K562 (cell line): Measurements from ENCODE around the gene CEBPA. TPM values are rescaled to one million over a fixed set of nuclear protein-coding genes. Genes with fewer than 3 reads are reported as not detected.

Source experiments
- ATAC-seq: fragments of 200-7000 bp; cut with Tn5 transposase; 3 replicates; pipeline ENCODE4 v1.9.1; 2020; ENCODE audit warnings: moderate library complexity
- Bru-seq: library from RNA; stranded (reverse); fragments of 400-500 nt; gene quantifications from one replicate; lab custom pipeline; 2021; lab: Mats Ljungman, UMichigan
- BruChase-seq, 2 experiments: library from RNA; stranded (reverse); fragments of 400-500 nt; gene quantifications; one replicate each; lab custom pipeline; 2021; lab: Mats Ljungman, UMichigan
- BruUV-seq: library from RNA; stranded (reverse); fragments of 400-500 nt; replicated peaks from 2 replicates; lab custom pipeline; 2021; lab: Mats Ljungman, UMichigan
- CTCF ChIA-PET: fragments of 300-600 bp; formaldehyde crosslinking; extraction: SDS; loops from one replicate; lab custom pipeline; 2021; ENCODE audit warnings: low intra/inter-chr PET ratio; lab: Yijun Ruan, JAX
- POLR2A ChIA-PET: fragments of 300-600, 350-650 bp; sonication (Branson Sonifier 250); formaldehyde crosslinking; extraction: SDS; loops from one replicate; lab custom pipeline; 2021; ENCODE audit warnings: antibody characterized with exemption, inconsistent platforms; lab: Yijun Ruan, JAX
- DNase-seq, 4 experiments: peaks; one replicate each; pipeline versions ENCODE4 v3.0.0 to v3.0.0-alpha.2; 2011 to 2018; ENCODE audit warnings: low spot score in 3 of 4, mixed read lengths in 3 of 4; ENCODE audit errors: extremely low read depth in 1 of 4
- FAIRE-seq: peaks from 2 replicates; lab custom pipeline; 2011; peaks lifted over from hg19 to GRCh38; lab: Jason Lieb, UNC
- H2AFZ ChIP-seq: 2 replicates; pipeline ENCODE4 v1.6.0; 2011; ENCODE audit warnings: low read depth, low read length, control low read depth, inconsistent platforms
- H3K27ac ChIP-seq: fragments of 200-600 bp; 3 replicates; pipeline ENCODE4 v1.8.0; 2011; ENCODE audit warnings: low read depth, mild to moderate bottlenecking, control low read depth, inconsistent platforms, low read length, moderate library complexity, mixed read lengths; ENCODE audit errors: extremely low read depth
- H3K27me3 ChIP-seq, 2 experiments: fragments of 300-600 bp in 1 of 2; 2 replicates in 1 of 2; 3 replicates in 1 of 2; pipeline versions ENCODE4 v1.6.0 to v1.8.0; 2011; ENCODE audit warnings: inconsistent platforms in 2 of 2, low read length in 2 of 2, mild to moderate bottlenecking in 1 of 2, mixed read lengths in 1 of 2, moderate library complexity in 1 of 2; ENCODE audit not compliant: control insufficient read depth in 2 of 2, insufficient read depth in 2 of 2
- H3K36me3 ChIP-seq: fragments of 300-600 bp; 3 replicates; pipeline ENCODE4 v1.8.0; 2011; ENCODE audit warnings: mild to moderate bottlenecking, low read length, inconsistent platforms; ENCODE audit not compliant: control insufficient read depth, insufficient read depth
- H3K4me1 ChIP-seq, 2 experiments: fragments of 200-600 bp in 1 of 2; replicated peaks in 1 of 2; 2 replicates in 1 of 2; 3 replicates in 1 of 2; pipeline versions ENCODE4 v1.5.1 to v1.8.0; 2011; ENCODE audit warnings: inconsistent platforms in 2 of 2, low read length in 2 of 2, mild to moderate bottlenecking in 1 of 2, mixed read lengths in 1 of 2, moderate library complexity in 1 of 2; ENCODE audit not compliant: control insufficient read depth in 2 of 2, insufficient read depth in 2 of 2
- H3K4me2 ChIP-seq: 2 replicates; pipeline ENCODE4 v1.6.1; 2011; ENCODE audit warnings: low read length, control low read depth, inconsistent platforms, mixed read lengths; ENCODE audit not compliant: insufficient read depth
- H3K4me3 ChIP-seq: fragments of 200-600 bp; sonication (generic), shearing (Covaris generic); 2 replicates; pipeline ENCODE4 v1.5.1; 2016; ENCODE audit warnings: control low read depth, inconsistent platforms
- H3K79me2 ChIP-seq: fragments of 200-600 bp; 3 replicates; pipeline ENCODE4 v1.8.0; 2011; ENCODE audit warnings: low read length, inconsistent platforms; ENCODE audit not compliant: control insufficient read depth, insufficient read depth
- H3K9ac ChIP-seq, 2 experiments: 2 replicates each; pipeline versions ENCODE4 v1.6.0 to v1.6.1; 2011; ENCODE audit warnings: low read depth in 2 of 2, low read length in 2 of 2, control low read depth in 1 of 2, inconsistent platforms in 1 of 2, mild to moderate bottlenecking in 1 of 2, mixed read lengths in 1 of 2; ENCODE audit not compliant: insufficient read depth in 1 of 2
- H3K9me1 ChIP-seq: one replicate; pipeline ENCODE4 v1.6.0; 2011; ENCODE audit warnings: inconsistent platforms, mild to moderate bottlenecking, low read length, moderate library complexity; ENCODE audit not compliant: control insufficient read depth, insufficient read depth
- H3K9me3 ChIP-seq: replicated peaks from 2 replicates; pipeline ENCODE4 v1.5.1; 2011; ENCODE audit warnings: low read depth, low read length, inconsistent platforms; ENCODE audit not compliant: control insufficient read depth, insufficient read depth
- H4K20me1 ChIP-seq: replicated peaks from 2 replicates; pipeline ENCODE4 v1.6.1; 2011; ENCODE audit warnings: low read length, inconsistent platforms, mixed read lengths; ENCODE audit not compliant: control insufficient read depth, insufficient read depth
- CAMTA2 ChIP-seq: fragments of 250-450 bp; sonication (Bioruptor Pico); conservative IDR thresholded peaks from 2 replicates; pipeline ENCODE4 v1.5.1; 2022
- GTF2E2 ChIP-seq: fragments of 200-800 bp; sonication (Bioruptor generic); IDR thresholded peaks from 2 replicates; pipeline ENCODE4 v1.6.1; 2016; ENCODE audit warnings: missing genetic modification characterization, missing compliant biosample characterization
- KAT8 ChIP-seq: fragments of 450-650 bp; IDR thresholded peaks from 2 replicates; pipeline ENCODE4 v1.6.1; 2016; ENCODE audit warnings: low read depth, mild to moderate bottlenecking
- L3MBTL2 ChIP-seq: fragments of 450-650 bp; IDR thresholded peaks from 2 replicates; pipeline ENCODE4 v1.6.1; 2016; ENCODE audit warnings: mild to moderate bottlenecking, moderate library complexity
- MTA3 ChIP-seq: fragments of 450-650 bp; formaldehyde crosslinking; IDR thresholded peaks from 2 replicates; pipeline ENCODE4 v1.6.1; 2017; ENCODE audit warnings: mild to moderate bottlenecking, borderline replicate concordance
- MYNN ChIP-seq, 2 experiments: sonication (generic); formaldehyde crosslinking in 1 of 2; IDR thresholded peaks; 2 replicates each; pipeline versions ENCODE4 v1.5.0 to v1.6.1; 2016 to 2020; ENCODE audit warnings: antibody characterized with exemption in 1 of 2, missing genetic modification reagents in 1 of 2
- NEUROD1 ChIP-seq: fragments of 150-350 bp; IDR thresholded peaks from 2 replicates; pipeline ENCODE4 v1.6.1; 2014; ENCODE audit warnings: borderline replicate concordance, low read length, low read depth; ENCODE audit not compliant: partially characterized antibody
- PHF8 ChIP-seq: fragments of 200-600 bp; sonication (generic); IDR thresholded peaks from 2 replicates; pipeline ENCODE4 v1.6.1; 2012; ENCODE audit warnings: mixed run types, mild to moderate bottlenecking, inconsistent platforms, low read length, moderate library complexity, borderline replicate concordance
- SAFB ChIP-seq: fragments of 200-400 bp; formaldehyde crosslinking; IDR thresholded peaks from 2 replicates; pipeline ENCODE4 v1.6.1; 2017; ENCODE audit warnings: low read depth, low read length, borderline replicate concordance
- SIN3A ChIP-seq, 2 experiments: fragments of 150-350 bp in 1 of 2; IDR thresholded peaks; 2 replicates each; pipeline ENCODE4 v1.6.1; 2011 to 2016; ENCODE audit warnings: borderline replicate concordance in 2 of 2, low read depth in 2 of 2, low read length in 2 of 2, mild to moderate bottlenecking in 2 of 2, moderate library complexity in 2 of 2; ENCODE audit not compliant: control insufficient read depth in 1 of 2
- U2AF1 ChIP-seq: fragments of 200-400 bp; formaldehyde crosslinking; optimal IDR thresholded peaks from 2 replicates; pipeline ENCODE3; 2017; ENCODE audit warnings: mild to moderate bottlenecking, low read depth, low read length, moderate library complexity
- USF2 ChIP-seq: sonication (generic); formaldehyde crosslinking; IDR thresholded peaks from 2 replicates; pipeline ENCODE4 v1.5.0; 2020; ENCODE audit warnings: missing genetic modification reagents
- ZFP36 ChIP-seq: fragments of 150-350 bp; IDR thresholded peaks from 2 replicates; pipeline ENCODE4 v1.6.1; 2018; ENCODE audit warnings: low read length, low read depth; ENCODE audit not compliant: partially characterized antibody
- ZFPM2 ChIP-seq: fragments of 250-450 bp; sonication (Bioruptor Pico); IDR thresholded peaks from 2 replicates; pipeline ENCODE4 v1.5.1; 2022; ENCODE audit warnings: mild to moderate bottlenecking
- ZNF347 ChIP-seq: fragments of 450-650 bp; formaldehyde crosslinking; IDR thresholded peaks from 2 replicates; pipeline ENCODE4 v1.4.0; 2020; ENCODE audit warnings: low read depth, mild to moderate bottlenecking, moderate library complexity
- WGBS: fragments of 100-300 bp; shearing (Covaris generic); methylation state at CpG from one replicate; pipeline ENCODE4 v1.1.6; 2016; ENCODE audit warnings: low coverage, mixed read lengths; ENCODE audit not compliant: insufficient coverage; ENCODE audit errors: missing lambda C conversion rate; 5-methylcytosine and 5-hydroxymethylcytosine counted together
- in situ Hi-C: fragments of 300-500 bp; cut with MboI; formaldehyde crosslinking; loops from 4 replicates; pipeline ENCODE4 v1.15.0; 2018; ENCODE audit warnings: inconsistent platforms, mixed read lengths
- intact Hi-C: fragments of 100-400 bp; cut with micrococcal nuclease; formaldehyde crosslinking; loops from 2 replicates; pipeline ENCODE4 v1.14.2; 2022
- long read RNA-seq, 3 experiments: library from polyadenylated mRNA in 2 of 3; library from RNA in 1 of 3; unstranded in 2 of 3; stranded (forward) in 1 of 3; transcript quantifications; one replicate each; pipeline ENCODE4 v2.0.0, GENCODE V29; 2019 to 2022
- polyA minus RNA-seq, 3 experiments: library from RNA; depleted of rRNA, polyadenylated mRNA; stranded (reverse); fragments of >200 nt; gene quantifications; 2 replicates each; pipeline ENCODE4 v1.2.3, GENCODE V29; 2011
- polyA plus RNA-seq, 8 experiments: library from polyadenylated mRNA; depleted of rRNA in 4 of 8; stranded (reverse) in 5 of 8; unstranded in 3 of 8; fragments of >200 nt; fragmentation: Nextera tagmentation in 2 of 8; fragmentation: Illumina TruSeq in 1 of 8; extraction: Ambion mirVana in 2 of 8; extraction: Trizol in 1 of 8; gene quantifications; 2 replicates each; pipeline versions ENCODE4 v1.2.1 to v1.2.3, GENCODE V29; 2011 to 2014; ENCODE audit warnings: inconsistent platforms in 1 of 8, missing spikeins in 1 of 8
- total RNA-seq, 7 experiments: library from RNA; depleted of rRNA in 6 of 7; stranded (reverse); fragments of >200 nt in 6 of 7; fragmentation: Illumina TruSeq in 2 of 7; extraction: Trizol in 2 of 7; gene quantifications; 2 replicates each; pipeline versions ENCODE4 v1.2.1 to v1.2.3, GENCODE V29; 2011 to 2021; ENCODE audit warnings: low replicate concordance in 1 of 7

Gene CEBPA
- total RNA-seq (2011; cell fraction: chromatin; rRNA removed; ENCODE audit: low replicate concordance), result 0.35 and 0.44 TPM in 2 replicates
- total RNA-seq (2011; cell fraction: nucleolus; rRNA removed), result 0.67 and 1.3 TPM in 2 replicates
- 0.59 and 0.61 TPM in 2 replicates for total RNA-seq (2011; cell fraction: nucleoplasm; rRNA removed)
- total RNA-seq (2014; rRNA removed) (0.57 and 0.59 TPM in 2 replicates), total RNA-seq (2014; rRNA removed; fragmentation: Illumina TruSeq; extraction: Trizol) (0.07 and 0.13 TPM in 2 replicates), total RNA-seq (2015; rRNA removed; fragmentation: Illumina TruSeq; extraction: Trizol) (0.11 TPM in 1 of 2 replicates, not detected in the other), total RNA-seq (2021) (0.49 and 0.53 TPM in 2 replicates), polyA plus RNA-seq (2011; rRNA removed) (0.15 and 0.20 TPM in 2 replicates), polyA plus RNA-seq (2014; fragmentation: Illumina TruSeq; extraction: Trizol) (0.15 and 0.21 TPM in 2 replicates), polyA plus RNA-seq (2014; fragmentation: Nextera tagmentation; extraction: Ambion mirVana) (under 1 TPM in 1 of 2 experiments, not detected in 1; 0.03 TPM), polyA plus RNA-seq (2014; rRNA removed) (0.15 and 0.26 TPM in 2 replicates), polyA minus RNA-seq (2011; rRNA and poly(A)+ RNA removed) (0.18 and 0.24 TPM in 2 replicates), Bru-seq, nascent RNA (percentile 38 among the genes with signal in this experiment), BruChase-seq, experiment 1, labeled RNA remaining after a 2-hour chase (percentile 33 among the genes with signal in this experiment), BruChase-seq, experiment 2, labeled RNA remaining after a 6-hour chase (percentile 37 among the genes with signal in this experiment)
- 0.19 and 0.73 TPM in 2 replicates for polyA plus RNA-seq (2011; cell fraction: cytosol; rRNA removed)
- polyA plus RNA-seq (2011; cell fraction: nucleus; rRNA removed), result 0.17 and 0.23 TPM in 2 replicates
- polyA plus RNA-seq (2012), result 0.12 and 0.51 TPM in 2 replicates
- polyA minus RNA-seq (2011; cell fraction: cytosol; rRNA and poly(A)+ RNA removed), result not detected in 2 replicates
- 0.40 and 0.67 TPM in 2 replicates for polyA minus RNA-seq (2011; cell fraction: nucleus; rRNA and poly(A)+ RNA removed)
- long read RNA-seq, experiment 1, transcript CEBPA-201 (1 exons, 2,631 nt), result major isoform, 5 of 5 reads
- long read RNA-seq, experiment 1, partial matches to known transcripts, result 0 of 5 reads
- long read RNA-seq, experiment 1, other reads (novel, unspliced or antisense), result 0 of 5 reads
- long read RNA-seq, experiment 2, result 0 reads
- long read RNA-seq, experiment 3, result 0 reads

DNA sequence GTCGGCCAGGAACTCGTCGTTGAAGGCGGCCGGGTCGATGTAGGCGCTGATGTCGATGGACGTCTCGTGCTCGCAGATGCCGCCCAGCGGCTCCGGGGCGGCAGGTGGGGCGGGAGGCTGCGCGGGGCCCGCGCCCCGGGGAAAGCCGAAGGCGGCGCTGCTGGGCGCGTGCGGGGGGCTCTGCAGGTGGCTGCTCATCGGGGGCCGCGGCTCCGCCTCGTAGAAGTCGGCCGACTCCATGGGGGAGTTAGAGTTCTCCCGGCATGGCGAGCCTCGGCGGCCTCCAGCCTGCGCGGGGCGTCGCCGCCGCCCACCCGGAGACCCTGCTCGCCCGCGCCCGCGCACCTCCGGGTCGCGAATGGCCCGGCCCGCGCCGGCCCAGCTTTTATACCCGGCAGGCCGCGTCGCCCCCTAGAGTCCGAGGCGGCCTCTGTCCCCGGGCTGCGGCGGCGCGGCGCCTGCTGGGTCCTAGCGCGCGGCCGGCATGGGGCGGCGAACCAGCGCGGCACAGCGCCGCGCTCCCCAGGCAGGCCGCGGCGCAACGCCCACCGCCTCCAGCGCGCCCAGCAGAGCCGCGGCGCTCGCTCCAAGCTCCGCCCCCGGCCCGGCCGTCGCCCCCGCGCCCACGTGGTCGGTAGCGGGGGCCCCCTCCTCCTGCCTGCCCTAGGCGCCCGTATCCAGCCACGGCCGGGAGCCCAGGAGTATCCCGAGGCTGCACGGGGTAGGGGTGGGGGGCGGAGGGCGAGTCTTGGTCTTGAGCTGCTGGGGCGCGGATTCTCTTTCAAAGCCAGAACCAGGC, at the start of gene CEBPA:
Gene CEBPA (minus strand): TSS at position 360 of the 799 bp plus-strand sequence. CDS start 120 bp downstream, at position 240.
- no peak for FAIRE-seq
- 1% methylated on average over 45 of the region's 111 CpGs for WGBS
- Histone ChIP-seq H3K9ac (peak within 1 kb of the TSS; percentile 49 to 87; a peak in 3 of 4 replicates), H3K79me2 (no peaks in the 10 kb centered on the region), H3K36me3 (no peaks in the 10 kb centered on the region), H3K27me3 (peaks cover 5 to 62% of the 10 kb centered on the region in 2 experiments; a peak in 3 of 5 replicates), H4K20me1 (peaks cover 18% of the 10 kb centered on the region), H3K27ac (no peak within 1 kb of the TSS), H3K4me3 (peak within 1 kb of the TSS; percentile 43), H3K9me3 (no peaks in the 10 kb centered on the region), H3K4me2 (peak within 1 kb of the TSS; percentile 52; the same call in 1 of the 2 replicates), H3K4me1 (peaks cover 6 to 36% of the 10 kb centered on the region in 2 experiments; a peak in 3 of 5 replicates), H3K9me1 (no peaks in the 10 kb centered on the region), H2AFZ (peak within 1 kb of the TSS; percentile 76)
- peak; percentile 96 for ATAC-seq
- no TSS peak for BruUV-seq
- intact Hi-C loops, result no loop called here
- in situ Hi-C loops, result no loop called here
- POLR2A ChIA-PET, result interaction anchor here (1.0 kb wide), 1 partner anchor 74 kb away, joined by 3 read pairs; no protein-coding TSS in a partner anchor
- CTCF ChIA-PET, result no interaction called here
- DNase-seq, result peak; percentile 85 to 90 (median 89)
- no peak for TF ChIP-seq SAFB
- TF ChIP-seq ZFPM2, result no peak
- TF ChIP-seq ZFP36, result no peak
- peak; percentile 97 for TF ChIP-seq L3MBTL2
- TF ChIP-seq MYNN (IDR thresholded peaks at IDR 0.05), result no peak
- no peak for TF ChIP-seq MYNN (CRISPR knock-in tag; IDR thresholded peaks at IDR 0.05)
- peak; percentile 71 for TF ChIP-seq NEUROD1
- TF ChIP-seq CAMTA2 (CRISPR knock-in tag), result no peak
- peak; percentile 79; the same call in 1 of the 2 replicates for TF ChIP-seq PHF8
- no peak for TF ChIP-seq KAT8
- TF ChIP-seq MTA3, result peak; percentile 96
- TF ChIP-seq SIN3A (IDR thresholded peaks at IDR 0.05; ENCODE audit: borderline replicate concordance in 2 of 2, control insufficient read depth in 1 of 2, low read depth in 2 of 2, low read length in 2 of 2), result peak in 1 of 2 experiments; percentile 56; a peak in 1 of 4 replicates
- TF ChIP-seq GTF2E2 (tag), result no peak
- no peak for TF ChIP-seq U2AF1
- no peak for TF ChIP-seq ZNF347 (CRISPR knock-in tag)
- TF ChIP-seq USF2 (CRISPR knock-in tag), result peak; percentile 31; the same call in 1 of the 2 replicates
